ENCODE measurements around the gene APBB2. TPM values are rescaled to one million over a fixed set of nuclear protein-coding genes. Genes with fewer than 3 reads are reported as not detected.

APBB2 gene
- total and polyA plus RNA-seq, 12 donors: 5.2 to 35.4 (median 26.3) TPM

DNA sequence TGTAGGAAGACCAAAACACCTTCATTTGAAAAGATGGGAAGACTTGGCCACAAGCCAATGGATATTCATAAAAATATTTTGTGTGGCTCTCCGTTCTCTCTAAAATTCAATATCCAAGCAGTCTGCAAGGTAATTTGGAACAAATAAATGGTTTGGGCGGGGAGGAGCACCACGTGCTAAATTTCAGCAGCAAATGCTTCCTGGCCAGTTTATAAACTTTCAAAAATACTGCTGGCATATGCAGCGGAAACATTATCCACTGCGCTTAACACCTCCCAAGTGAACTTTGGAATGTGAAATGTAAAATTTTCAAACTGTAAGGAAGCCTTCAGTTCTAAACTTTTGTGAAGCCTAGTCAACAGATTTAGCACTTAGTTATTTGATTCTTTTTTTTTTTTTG, 273.6 kb downstream of the APBB2 start:
- 67 to 69% methylated on average over 5 of the region's 5 CpGs for WGBS, 2 donors
- TF ChIP-seq, protein P1, sequence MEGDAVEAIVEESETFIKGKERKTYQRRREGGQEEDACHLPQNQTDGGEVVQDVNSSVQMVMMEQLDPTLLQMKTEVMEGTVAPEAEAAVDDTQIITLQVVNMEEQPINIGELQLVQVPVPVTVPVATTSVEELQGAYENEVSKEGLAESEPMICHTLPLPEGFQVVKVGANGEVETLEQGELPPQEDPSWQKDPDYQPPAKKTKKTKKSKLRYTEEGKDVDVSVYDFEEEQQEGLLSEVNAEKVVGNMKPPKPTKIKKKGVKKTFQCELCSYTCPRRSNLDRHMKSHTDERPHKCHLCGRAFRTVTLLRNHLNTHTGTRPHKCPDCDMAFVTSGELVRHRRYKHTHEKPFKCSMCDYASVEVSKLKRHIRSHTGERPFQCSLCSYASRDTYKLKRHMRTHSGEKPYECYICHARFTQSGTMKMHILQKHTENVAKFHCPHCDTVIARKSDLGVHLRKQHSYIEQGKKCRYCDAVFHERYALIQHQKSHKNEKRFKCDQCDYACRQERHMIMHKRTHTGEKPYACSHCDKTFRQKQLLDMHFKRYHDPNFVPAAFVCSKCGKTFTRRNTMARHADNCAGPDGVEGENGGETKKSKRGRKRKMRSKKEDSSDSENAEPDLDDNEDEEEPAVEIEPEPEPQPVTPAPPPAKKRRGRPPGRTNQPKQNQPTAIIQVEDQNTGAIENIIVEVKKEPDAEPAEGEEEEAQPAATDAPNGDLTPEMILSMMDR (IDR thresholded peaks at IDR 0.05): no peak

DNA sequence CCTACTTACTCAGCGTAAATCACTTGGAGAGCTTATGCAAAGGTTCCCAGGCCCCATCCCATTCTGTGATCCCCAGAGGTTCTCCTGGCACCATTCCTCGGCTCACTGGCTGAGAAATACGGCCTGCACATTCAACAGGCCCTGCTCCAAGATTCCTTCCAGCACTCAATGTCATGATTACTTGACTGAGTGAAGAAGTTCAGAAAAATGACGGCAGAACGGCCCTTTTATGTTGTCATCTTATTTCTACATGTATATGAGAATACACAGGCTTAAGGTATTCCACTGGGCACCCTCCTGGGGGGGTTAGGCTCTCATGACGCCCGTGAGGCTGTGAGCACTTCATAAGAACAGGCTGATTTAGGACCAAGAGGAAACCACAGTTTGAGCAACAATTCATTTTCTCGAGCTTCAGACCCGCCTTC, 274.0 kb downstream of the APBB2 start:
- Histone ChIP-seq H3K36me3 (peaks cover 0 to 48% (median 5%) of the 10 kb centered on the region in 9 donors), H3K27ac (peak overlapping the region in 7 of 10 donors; percentile 2 to 72 (median 24)), H3K4me3 (no peak overlapping the region), H3K4me1 (peaks cover 2 to 68% (median 18%) of the 10 kb centered on the region in 9 donors), H3K9me3 (no peaks in the 10 kb centered on the region), H3K27me3 (no peaks in the 10 kb centered on the region)
- 64 to 66% methylated on average over 9 of the region's 9 CpGs for WGBS, 2 donors
- intact Hi-C loops (cut with DNase I): no loop called here
- peak; percentile 69 to 80 for DNase-seq
- TF ChIP-seq, protein P1 (IDR thresholded peaks at IDR 0.05): no peak
- peak in 7 of 8 donors; percentile 73 to 82 (median 79) for ATAC-seq

More for the DNA sequence above, 273.6 kb downstream of the APBB2 start:
- no peak for DNase-seq
- Histone ChIP-seq H3K4me3 (no peak overlapping the region), H3K4me1 (peaks cover 2 to 71% (median 18%) of the 10 kb centered on the region in 9 donors), H3K9me3 (no peaks in the 10 kb centered on the region), H3K27ac (peak overlapping the region in 6 of 10 donors; percentile 2 to 72 (median 22)), H3K36me3 (peaks cover 0 to 44% (median 5%) of the 10 kb centered on the region in 9 donors), H3K27me3 (no peaks in the 10 kb centered on the region)
- ATAC-seq: peak in 2 of 8 donors; percentile 27 to 43
- intact Hi-C loops (cut with DNase I): no loop called here

DNA sequence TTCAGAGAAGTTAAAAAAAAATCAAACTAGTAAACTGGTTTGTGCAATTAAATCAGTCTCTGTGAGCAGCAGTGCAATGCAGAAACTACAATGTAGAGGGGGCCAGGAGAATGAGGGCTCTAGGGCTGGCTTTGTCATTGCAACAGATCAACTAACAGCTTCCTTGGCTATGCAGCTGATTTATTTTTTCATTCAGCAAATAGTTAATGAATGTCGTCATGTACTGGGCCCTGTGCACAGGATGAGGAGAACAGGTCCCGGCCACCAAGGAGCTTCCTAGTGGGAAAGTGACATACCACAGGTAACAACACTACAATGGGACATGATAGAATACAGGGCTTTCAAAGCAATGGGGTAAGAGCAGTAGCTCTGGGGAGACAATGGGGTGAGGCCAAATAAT, 274.5 kb downstream of the APBB2 start:
- Histone ChIP-seq H3K27me3 (no peaks in the 10 kb centered on the region), H3K4me1 (peaks cover 2 to 68% (median 18%) of the 10 kb centered on the region in 9 donors), H3K4me3 (no peak overlapping the region), H3K36me3 (peaks cover 0 to 53% (median 5%) of the 10 kb centered on the region in 9 donors), H3K27ac (peak overlapping the region in 4 of 10 donors; percentile 13 to 72 (median 42)), H3K9me3 (no peaks in the 10 kb centered on the region)
- WGBS, 2 donors: 61 to 71% methylated on average over 2 of the region's 2 CpGs
- intact Hi-C loops (cut with DNase I): loop anchor here in 3 of 10 donors (5.0 kb wide), 2 partner anchors 32 to 37 kb away; no protein-coding TSS in a partner anchor
- TF ChIP-seq, protein P1 (IDR thresholded peaks at IDR 0.05): no peak
- ATAC-seq: peak in 6 of 8 donors; percentile 4 to 43 (median 13)
- DNase-seq: no peak

DNA sequence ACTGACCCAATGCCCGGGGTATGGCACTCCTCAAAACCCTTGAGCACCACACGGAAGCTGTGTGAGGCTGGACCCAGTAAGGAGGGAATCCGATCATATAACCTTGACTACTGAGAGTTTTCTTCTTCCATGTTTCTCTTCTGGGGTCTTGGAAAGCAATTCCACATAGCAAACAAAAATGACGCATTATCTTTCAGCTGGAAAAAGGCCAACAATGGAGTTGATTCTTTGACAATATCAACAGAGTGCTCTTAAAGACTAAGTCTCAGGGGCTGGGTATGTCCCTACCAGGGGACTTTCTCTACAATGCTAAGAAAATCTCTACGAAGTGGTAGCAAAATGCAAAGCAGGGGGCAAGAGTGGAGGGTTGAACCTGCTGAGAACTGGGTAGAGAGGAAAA, 276.0 kb downstream of the APBB2 start:
- Histone ChIP-seq H3K27ac (peak overlapping the region in 2 of 10 donors; percentile 1 to 10), H3K36me3 (peaks cover 0 to 54% (median 5%) of the 10 kb centered on the region in 9 donors), H3K4me1 (peaks cover 2 to 70% (median 18%) of the 10 kb centered on the region in 9 donors), H3K4me3 (no peak overlapping the region), H3K9me3 (no peaks in the 10 kb centered on the region), H3K27me3 (no peaks in the 10 kb centered on the region)
- intact Hi-C loops (cut with DNase I): loop anchor here in 3 of 10 donors (5.0 kb wide), 2 partner anchors 34 to 39 kb away; no protein-coding TSS in a partner anchor
- TF ChIP-seq, protein P1 (IDR thresholded peaks at IDR 0.05): no peak
- no peak for DNase-seq
- ATAC-seq: no peak
- 76 to 82% methylated on average over 5 of the region's 5 CpGs for WGBS, 2 donors

Measured in heart right ventricle (tissue), 16 donors.